IMR-90 (cell line): ENCODE measurements around the gene SERPINB8. TPM values are rescaled to one million over a fixed set of nuclear protein-coding genes. Genes with fewer than 3 reads are reported as not detected.

Experiments
- ATAC-seq: fragments of 200-7000 bp; cut with Tn5 transposase; 2 replicates; pipeline ENCODE4 v1.9.1; 2020; ENCODE audit warnings: low read depth, mild to moderate bottlenecking, moderate library complexity
- BruUV-seq: library from RNA; stranded (reverse); fragments of 400-500 nt; replicated peaks from 2 replicates; lab custom pipeline; 2021; lab: Mats Ljungman, UMichigan
- CTCF ChIA-PET: fragments of 300-600 bp; formaldehyde crosslinking; extraction: SDS; loops from one replicate; lab custom pipeline; 2021; ENCODE audit warnings: antibody characterized with exemption; lab: Yijun Ruan, JAX
- POLR2A ChIA-PET: fragments of 300-600 bp; sonication (Branson Sonifier 250); formaldehyde crosslinking; loops from one replicate; lab custom pipeline; 2022; ENCODE audit warnings: antibody characterized with exemption; ENCODE audit not compliant: unreplicated experiment; lab: Charles Lee
- DNase-seq: peaks from one replicate; pipeline ENCODE4 v3.0.0; 2013
- H2AFZ ChIP-seq: replicated peaks from 2 replicates; pipeline ENCODE3; 2013; ENCODE audit warnings: low read length, mild to moderate bottlenecking; ENCODE audit not compliant: poor library complexity
- H2AK5ac ChIP-seq: 2 replicates; pipeline ENCODE4 v1.6.1; 2013; ENCODE audit warnings: low read depth, low read length, inconsistent platforms
- H2AK9ac ChIP-seq: replicated peaks from 2 replicates; pipeline ENCODE3; 2013; ENCODE audit warnings: mild to moderate bottlenecking, low read depth, low read length, moderate library complexity; ENCODE audit not compliant: poor library complexity
- H2BK120ac ChIP-seq: 2 replicates; pipeline ENCODE4 v1.6.1; 2013; ENCODE audit warnings: low read depth, low read length, inconsistent platforms
- H2BK15ac ChIP-seq: 3 replicates; pipeline ENCODE4 v1.6.1; 2013; ENCODE audit warnings: low read depth, low read length, inconsistent platforms
- H2BK20ac ChIP-seq: 2 replicates; pipeline ENCODE4 v1.6.1; 2013; ENCODE audit warnings: low read depth, mild to moderate bottlenecking, inconsistent platforms, low read length, moderate library complexity
- H2BK5ac ChIP-seq: 2 replicates; pipeline ENCODE4 v1.6.1; 2013; ENCODE audit warnings: mild to moderate bottlenecking, low read depth, low read length, inconsistent platforms; ENCODE audit not compliant: poor library complexity, severe bottlenecking
- H3K14ac ChIP-seq: replicated peaks from 2 replicates; pipeline ENCODE4 v1.6.1; 2013; ENCODE audit warnings: low read depth, low read length, inconsistent platforms
- H3K18ac ChIP-seq: 2 replicates; pipeline ENCODE4 v1.6.1; 2013; ENCODE audit warnings: low read depth, low read length, control low read depth
- H3K23ac ChIP-seq: 2 replicates; pipeline ENCODE4 v1.6.1; 2013; ENCODE audit warnings: low read depth, low read length, inconsistent platforms
- H3K27ac ChIP-seq: 2 replicates; pipeline ENCODE4 v1.5.1; 2013; ENCODE audit warnings: mild to moderate bottlenecking, control low read depth, low read length; ENCODE audit not compliant: insufficient read depth
- H3K27me3 ChIP-seq: 2 replicates; pipeline ENCODE4 v1.6.1; 2013; ENCODE audit warnings: low read length; ENCODE audit not compliant: control insufficient read depth, insufficient read depth
- H3K36me3 ChIP-seq: 2 replicates; pipeline ENCODE4 v1.6.1; 2013; ENCODE audit warnings: low read length, mixed read lengths; ENCODE audit not compliant: control insufficient read depth, insufficient read depth
- H3K4ac ChIP-seq: 2 replicates; pipeline ENCODE4 v1.6.1; 2013; ENCODE audit warnings: low read depth, low read length, inconsistent platforms
- H3K4me1 ChIP-seq: 2 replicates; pipeline ENCODE4 v1.6.1; 2013; ENCODE audit warnings: low read length, mixed read lengths; ENCODE audit not compliant: control insufficient read depth, insufficient read depth
- H3K4me2 ChIP-seq: 2 replicates; pipeline ENCODE4 v1.6.1; 2013; ENCODE audit warnings: low read depth, mild to moderate bottlenecking, control low read depth, low read length, moderate library complexity
- H3K4me3 ChIP-seq: 2 replicates; pipeline ENCODE4 v1.5.1; 2013; ENCODE audit warnings: low read depth, mild to moderate bottlenecking, control low read depth, low read length, moderate library complexity; ENCODE audit not compliant: insufficient read depth
- H3K56ac ChIP-seq: 2 replicates; pipeline ENCODE4 v1.6.1; 2013; ENCODE audit warnings: low read length, inconsistent platforms; ENCODE audit not compliant: insufficient read depth; ENCODE audit errors: extremely low read depth
- H3K79me1 ChIP-seq, 2 experiments: 2 replicates each; pipeline ENCODE4 v1.6.1; 2013; ENCODE audit warnings: low read length in 2 of 2, inconsistent platforms in 1 of 2, low read depth in 1 of 2
- H3K9ac ChIP-seq: 2 replicates; pipeline ENCODE4 v1.6.1; 2013; ENCODE audit warnings: low read depth, low read length, control low read depth
- H3K9me1 ChIP-seq: 2 replicates; pipeline ENCODE4 v1.6.1; 2013; ENCODE audit warnings: low read length, inconsistent platforms; ENCODE audit not compliant: insufficient read depth
- H3K9me3 ChIP-seq: 2 replicates; pipeline ENCODE4 v1.6.1; 2013; ENCODE audit warnings: low read length; ENCODE audit not compliant: control insufficient read depth, insufficient read depth
- H4K20me1 ChIP-seq: 2 replicates; pipeline ENCODE4 v1.6.1; 2013; ENCODE audit warnings: low read length, inconsistent platforms; ENCODE audit not compliant: insufficient read depth
- H4K5ac ChIP-seq: 2 replicates; pipeline ENCODE4 v1.6.1; 2013; ENCODE audit warnings: mild to moderate bottlenecking, low read depth, low read length, control low read depth
- H4K8ac ChIP-seq, 2 experiments: 2 replicates each; pipeline ENCODE4 v1.6.1; 2013; ENCODE audit warnings: low read depth in 2 of 2, low read length in 2 of 2, control low read depth in 1 of 2, inconsistent platforms in 1 of 2
- H4K91ac ChIP-seq: 2 replicates; pipeline ENCODE4 v1.6.1; 2013; ENCODE audit warnings: low read depth, low read length, inconsistent platforms; ENCODE audit not compliant: insufficient read depth
- BHLHE40 ChIP-seq: fragments of 150-350 bp; IDR thresholded peaks from 2 replicates; pipeline ENCODE4 v1.6.1; 2016; ENCODE audit warnings: mild to moderate bottlenecking, low read depth, low read length
- CEBPB ChIP-seq: IDR thresholded peaks from 2 replicates; pipeline ENCODE4 v1.6.1; 2012; ENCODE audit warnings: low read depth, low read length, improper control_type of control experiment
- CTCF ChIP-seq: conservative IDR thresholded peaks from 2 replicates; pipeline ENCODE4 v1.5.1; 2012; ENCODE audit warnings: mild to moderate bottlenecking, low read depth, low read length, improper control_type of control experiment
- MAFK ChIP-seq: IDR thresholded peaks from 2 replicates; pipeline ENCODE4 v1.6.1; 2012; ENCODE audit warnings: low read depth, low read length, improper control_type of control experiment
- MAZ ChIP-seq: IDR thresholded peaks from 2 replicates; pipeline ENCODE4 v1.6.1; 2012; ENCODE audit warnings: low read depth, mild to moderate bottlenecking, low read length, improper control_type of control experiment, moderate library complexity, borderline replicate concordance
- MXI1 ChIP-seq: IDR thresholded peaks from 2 replicates; pipeline ENCODE4 v1.6.1; 2012; ENCODE audit warnings: low read depth, mild to moderate bottlenecking, low read length, moderate library complexity, borderline replicate concordance
- NFE2L2 ChIP-seq: fragments of 150-350 bp; IDR thresholded peaks from 2 replicates; pipeline ENCODE4 v1.6.1; 2016; ENCODE audit warnings: low read depth, mild to moderate bottlenecking, low read length
- WGBS, 2 experiments: methylation state at CpG; one replicate each; pipeline versions ENCODE4 v1.1.5 to v1.1.7; 2013; ENCODE audit warnings: missing lambda C conversion rate in 2 of 2; ENCODE audit not compliant: insufficient read length in 1 of 2; ENCODE audit errors: extremely low coverage in 2 of 2; 5-methylcytosine and 5-hydroxymethylcytosine counted together
- dilution Hi-C: fragments of 300-500 bp; cut with HindIII; formaldehyde crosslinking; loops from one replicate; pipeline ENCODE4 v1.14.3; 2018; ENCODE audit warnings: low sequenced_read_pairs; ENCODE audit not compliant: unreplicated experiment
- in situ Hi-C: fragments of 300-500 bp; cut with MboI; formaldehyde crosslinking; loops from 3 replicates; pipeline ENCODE4 v1.14.3; 2019; ENCODE audit warnings: low sequenced_read_pairs, inconsistent platforms, mixed read lengths
- intact Hi-C: fragments of 100-400 bp; cut with micrococcal nuclease; formaldehyde crosslinking; loops from 2 replicates; pipeline ENCODE4 v1.10.0; 2022
- polyA plus RNA-seq, 3 experiments: library from polyadenylated mRNA; depleted of rRNA; stranded (reverse); fragments of >200 nt; gene quantifications; 2 replicates each; pipeline ENCODE4 v1.2.3, GENCODE V29; 2012; ENCODE audit warnings: low replicate concordance in 1 of 3
- total RNA-seq: library from RNA; depleted of rRNA; stranded (reverse); fragments of >200 nt; gene quantifications from 2 replicates; pipeline ENCODE4 v1.2.3, GENCODE V29; 2012
- TF ChIP-seq, protein P1 (sequence below): fragments of 150-350 bp; IDR thresholded peaks from 2 replicates; pipeline ENCODE4 v1.6.1; 2017; ENCODE audit warnings: mild to moderate bottlenecking, antibody characterized with exemption, low read length, low read depth

The SERPINB8 gene
- total and polyA plus RNA-seq, 2 of the 4 experiments (the other 2 are of a cell fraction) = 14.3 to 16.7 TPM

DNA sequence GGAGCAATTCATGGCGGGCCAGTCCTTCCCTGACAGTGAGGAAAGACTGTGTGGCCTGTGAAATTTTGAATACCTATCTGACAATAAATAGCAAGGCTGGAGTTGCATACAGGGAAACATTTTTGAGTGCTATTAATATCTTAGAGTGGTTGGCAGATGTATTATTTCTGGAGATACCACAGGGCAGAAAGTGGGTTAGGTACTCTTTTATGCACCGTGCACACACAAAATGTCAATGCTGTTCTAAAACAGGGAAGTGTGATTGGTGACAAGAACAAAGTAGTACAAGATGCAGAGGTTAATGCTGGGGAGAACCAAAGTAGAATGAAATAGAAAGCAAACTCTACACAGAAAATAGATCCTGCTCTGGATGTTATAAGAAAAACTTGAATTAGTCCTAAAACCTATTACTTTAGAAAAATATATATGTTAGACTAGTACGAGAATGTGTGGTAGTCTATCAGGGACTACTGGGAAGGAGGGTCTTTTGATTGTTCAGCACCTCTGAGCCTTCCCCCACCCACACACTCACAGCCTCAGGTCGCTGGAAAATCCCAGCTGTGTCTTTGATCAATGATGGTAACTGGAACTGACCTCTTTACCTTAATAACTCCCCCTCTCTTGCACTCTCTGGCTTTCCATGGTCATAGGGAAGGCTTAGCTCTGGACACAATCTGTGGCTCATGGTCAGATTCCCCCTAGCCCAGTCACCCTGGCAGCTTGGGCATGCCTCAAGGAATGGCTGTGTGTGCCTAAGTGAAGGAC lies 58.2 kb downstream of the SERPINB8 start:
- Histone ChIP-seq H3K23ac (no peak overlapping the region), H3K18ac (no peak overlapping the region), H3K4me3 (no peak overlapping the region), H2BK15ac (no peak overlapping the region), H3K79me1 (no peaks in the 10 kb centered on the region), H3K14ac (no peak overlapping the region), H3K27ac (no peak overlapping the region), H3K56ac (no peak overlapping the region), H3K9me3 (no peaks in the 10 kb centered on the region), H3K4ac (no peak overlapping the region), H3K36me3 (no peaks in the 10 kb centered on the region), H4K5ac (no peak overlapping the region), H3K4me1 (no peaks in the 10 kb centered on the region), H3K9me1 (no peaks in the 10 kb centered on the region), H2BK120ac (no peak overlapping the region), H2AFZ (no peak overlapping the region), H3K27me3 (no peaks in the 10 kb centered on the region), H3K9ac (no peak overlapping the region), H2AK9ac (no peak overlapping the region), H2BK5ac (no peak overlapping the region), H4K91ac (no peak overlapping the region), H4K20me1 (no peaks in the 10 kb centered on the region), H4K8ac (no peak overlapping the region), H2BK20ac (no peak overlapping the region), H3K4me2 (no peak overlapping the region), H2AK5ac (no peak overlapping the region)
- no CpG with 5 or more reads among the region's 4 CpGs for WGBS, 2 experiments
- dilution Hi-C loops = no loop called here
- CTCF ChIA-PET = no interaction called here
- no peak for TF ChIP-seq NFE2L2
- TF ChIP-seq MXI1 = no peak
- no peak for TF ChIP-seq BHLHE40
- no peak for TF ChIP-seq MAFK
- TF ChIP-seq MAZ = no peak
- no peak for TF ChIP-seq CEBPB
- no peak for TF ChIP-seq CTCF
- TF ChIP-seq, protein P1, sequence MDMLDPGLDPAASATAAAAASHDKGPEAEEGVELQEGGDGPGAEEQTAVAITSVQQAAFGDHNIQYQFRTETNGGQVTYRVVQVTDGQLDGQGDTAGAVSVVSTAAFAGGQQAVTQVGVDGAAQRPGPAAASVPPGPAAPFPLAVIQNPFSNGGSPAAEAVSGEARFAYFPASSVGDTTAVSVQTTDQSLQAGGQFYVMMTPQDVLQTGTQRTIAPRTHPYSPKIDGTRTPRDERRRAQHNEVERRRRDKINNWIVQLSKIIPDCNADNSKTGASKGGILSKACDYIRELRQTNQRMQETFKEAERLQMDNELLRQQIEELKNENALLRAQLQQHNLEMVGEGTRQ = no peak
- in situ Hi-C loops = no loop called here
- ATAC-seq = no peak
- DNase-seq = no peak
- POLR2A ChIA-PET = no interaction called here
- intact Hi-C loops = no loop called here
- no TSS peak for BruUV-seq
